GM23248 (cell line): Measurements from ENCODE around the gene TMEM163.

Experiments
- EZH2 ChIP-seq: fragments of 200-600 bp; sonication (generic); IDR thresholded peaks from 2 replicates; pipeline ENCODE4 v1.6.1; 2018; ENCODE audit warnings: antibody characterized with exemption, mild to moderate bottlenecking; ENCODE audit not compliant: insufficient read depth, poor library complexity, severe bottlenecking
- EZH2phosphoT487 ChIP-seq: fragments of 200-600 bp; sonication (generic); IDR thresholded peaks from 2 replicates; pipeline ENCODE4 v1.6.1; 2018; ENCODE audit warnings: antibody characterized with exemption, moderate library complexity, mild to moderate bottlenecking, low read depth; ENCODE audit not compliant: insufficient read depth

GRCh38 chr2:134555411-134555810, 163.4 kb downstream of the TMEM163 start:
- TF ChIP-seq EZH2 (no peak), EZH2phosphoT487 (no peak)
